Calu3 (cell line): ENCODE results near the gene EML6. TPM values are rescaled to one million over a fixed set of nuclear protein-coding genes. Genes with fewer than 3 reads are reported as not detected.

Experiments used
- BruUV-seq: library from RNA; stranded (reverse); fragments of 400-500 nt; replicated peaks from 2 replicates; lab custom pipeline; 2021; lab: Mats Ljungman, UMichigan
- CTCF ChIA-PET: fragments of 300-600 bp; sonication (Branson Sonifier 250); formaldehyde crosslinking; loops from one replicate; lab custom pipeline; 2022; ENCODE audit warnings: antibody characterized with exemption; lab: Charles Lee
- DNase-seq: peaks from one replicate; pipeline ENCODE4 v3.0.0; 2022
- H3K27ac Mint-ChIP-seq: one replicate; pipeline ENCODE4 v1.8.0; 2022; ENCODE audit warnings: mixed read lengths; ENCODE audit not compliant: unreplicated experiment
- H3K27me3 Mint-ChIP-seq: one replicate; pipeline ENCODE4 v1.8.0; 2022; ENCODE audit warnings: mixed read lengths; ENCODE audit not compliant: unreplicated experiment
- H3K36me3 Mint-ChIP-seq: one replicate; pipeline ENCODE4 v1.8.0; 2022; ENCODE audit warnings: mild to moderate bottlenecking, moderate library complexity, mixed read lengths; ENCODE audit not compliant: insufficient read depth, unreplicated experiment
- H3K4me1 Mint-ChIP-seq: one replicate; pipeline ENCODE4 v1.8.0; 2022; ENCODE audit warnings: mild to moderate bottlenecking, low read depth, mixed read lengths; ENCODE audit not compliant: unreplicated experiment
- H3K4me3 Mint-ChIP-seq: one replicate; pipeline ENCODE4 v1.8.0; 2022; ENCODE audit warnings: mild to moderate bottlenecking, low read depth, moderate library complexity, mixed read lengths; ENCODE audit not compliant: unreplicated experiment
- H3K9me3 Mint-ChIP-seq: one replicate; pipeline ENCODE4 v1.8.0; 2022; ENCODE audit warnings: low read depth, mixed read lengths; ENCODE audit not compliant: unreplicated experiment
- intact Hi-C: fragments of 100-400 bp; cut with micrococcal nuclease; formaldehyde crosslinking; loops from one replicate; pipeline ENCODE4 v1.10.0; 2022; ENCODE audit not compliant: unreplicated experiment
- total RNA-seq: library from RNA; stranded (reverse); gene quantifications from 2 replicates; pipeline ENCODE4 v1.2.3, GENCODE V29; 2022
- TF ChIP-seq, protein P1 (sequence below): fragments of 200-600 bp; IDR thresholded peaks from one replicate; pipeline ENCODE4 v1.8.0; 2022; ENCODE audit warnings: antibody characterized with exemption; ENCODE audit not compliant: unreplicated experiment

Gene EML6
- total RNA-seq, 1 experiment from 2014 or later: 0.45 TPM

DNA sequence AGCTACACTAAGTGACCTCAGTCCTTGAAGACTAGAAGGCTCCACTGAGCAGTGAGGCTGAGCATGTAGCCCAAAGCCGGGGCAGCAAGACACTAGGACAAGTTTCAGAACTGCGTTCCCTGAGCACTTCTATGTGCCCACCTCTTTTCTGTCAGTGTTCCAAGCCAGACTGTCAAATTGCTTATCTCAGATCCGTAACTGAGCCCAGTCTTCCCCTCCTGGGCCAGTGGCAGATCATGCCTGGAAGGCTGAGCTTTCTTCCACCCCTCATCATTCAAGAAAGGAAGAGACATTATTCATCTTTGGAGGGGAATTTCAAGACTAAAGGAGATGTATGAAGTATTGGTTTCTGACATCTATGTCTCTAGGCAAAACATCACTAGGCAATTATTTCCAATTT, 49.8 kb downstream of the EML6 start:
- no peak overlapping the region for H3K27ac Mint-ChIP-seq
- no peaks in the 10 kb centered on the region for H3K36me3 Mint-ChIP-seq
- no peak overlapping the region for H3K4me3 Mint-ChIP-seq
- H3K4me1 Mint-ChIP-seq: peaks cover 10% of the 10 kb centered on the region
- intact Hi-C loops: no loop called here
- no peak for DNase-seq
- no TSS peak for BruUV-seq
- TF ChIP-seq, protein P1, sequence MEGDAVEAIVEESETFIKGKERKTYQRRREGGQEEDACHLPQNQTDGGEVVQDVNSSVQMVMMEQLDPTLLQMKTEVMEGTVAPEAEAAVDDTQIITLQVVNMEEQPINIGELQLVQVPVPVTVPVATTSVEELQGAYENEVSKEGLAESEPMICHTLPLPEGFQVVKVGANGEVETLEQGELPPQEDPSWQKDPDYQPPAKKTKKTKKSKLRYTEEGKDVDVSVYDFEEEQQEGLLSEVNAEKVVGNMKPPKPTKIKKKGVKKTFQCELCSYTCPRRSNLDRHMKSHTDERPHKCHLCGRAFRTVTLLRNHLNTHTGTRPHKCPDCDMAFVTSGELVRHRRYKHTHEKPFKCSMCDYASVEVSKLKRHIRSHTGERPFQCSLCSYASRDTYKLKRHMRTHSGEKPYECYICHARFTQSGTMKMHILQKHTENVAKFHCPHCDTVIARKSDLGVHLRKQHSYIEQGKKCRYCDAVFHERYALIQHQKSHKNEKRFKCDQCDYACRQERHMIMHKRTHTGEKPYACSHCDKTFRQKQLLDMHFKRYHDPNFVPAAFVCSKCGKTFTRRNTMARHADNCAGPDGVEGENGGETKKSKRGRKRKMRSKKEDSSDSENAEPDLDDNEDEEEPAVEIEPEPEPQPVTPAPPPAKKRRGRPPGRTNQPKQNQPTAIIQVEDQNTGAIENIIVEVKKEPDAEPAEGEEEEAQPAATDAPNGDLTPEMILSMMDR: no peak
- CTCF ChIA-PET: no interaction called here
- H3K27me3 Mint-ChIP-seq: no peaks in the 10 kb centered on the region
- H3K9me3 Mint-ChIP-seq: peaks cover 14% of the 10 kb centered on the region

DNA sequence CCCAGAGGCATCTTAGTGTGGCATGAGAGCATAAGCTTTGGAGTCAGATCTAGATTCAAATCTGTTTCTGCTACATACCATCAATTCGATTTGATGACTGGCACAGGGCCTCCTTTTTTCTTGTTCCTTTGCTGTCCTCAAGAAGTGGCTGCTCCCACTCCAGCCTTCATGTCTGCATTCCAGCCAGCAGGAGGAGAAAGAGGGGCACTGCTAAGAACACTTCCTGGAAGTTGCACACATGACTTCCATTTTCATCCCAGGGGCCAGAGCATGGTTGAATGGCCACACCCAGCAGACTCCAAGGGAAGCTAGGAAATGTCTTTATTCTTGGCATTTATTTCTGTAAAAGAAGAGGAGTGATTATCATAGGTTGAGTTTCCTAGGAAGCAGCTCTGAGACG, 50.4 kb downstream of the EML6 start:
- H3K36me3 Mint-ChIP-seq: no peaks in the 10 kb centered on the region
- TF ChIP-seq, protein P1: peak; percentile 14
- no peaks in the 10 kb centered on the region for H3K27me3 Mint-ChIP-seq
- DNase-seq: no peak
- CTCF ChIA-PET: no interaction called here
- intact Hi-C loops: no loop called here
- no peak overlapping the region for H3K27ac Mint-ChIP-seq
- H3K9me3 Mint-ChIP-seq: peaks cover 14% of the 10 kb centered on the region
- peaks cover 10% of the 10 kb centered on the region for H3K4me1 Mint-ChIP-seq
- BruUV-seq: no TSS peak
- H3K4me3 Mint-ChIP-seq: no peak overlapping the region

DNA sequence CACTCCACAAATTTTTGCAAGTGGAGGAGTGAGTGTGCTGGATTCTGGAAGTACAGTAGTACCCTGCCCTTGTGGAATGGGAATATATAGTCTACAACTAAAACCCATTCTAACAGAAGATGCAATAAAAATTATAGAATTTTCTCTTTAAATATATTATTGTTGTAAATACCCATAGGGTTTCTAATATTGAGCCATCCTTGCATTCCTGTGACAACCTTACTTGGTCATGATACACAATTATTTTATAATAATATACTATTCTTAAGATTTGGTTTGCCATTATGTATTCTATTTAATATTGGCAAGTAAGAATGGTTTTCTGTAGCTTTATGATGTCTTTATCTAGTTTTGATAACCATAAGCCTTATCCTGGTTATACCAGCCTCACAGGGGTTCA, 52.2 kb downstream of the EML6 start:
- H3K27me3 Mint-ChIP-seq: no peaks in the 10 kb centered on the region
- peaks cover 10% of the 10 kb centered on the region for H3K4me1 Mint-ChIP-seq
- CTCF ChIA-PET: no interaction called here
- H3K4me3 Mint-ChIP-seq: no peak overlapping the region
- no TSS peak for BruUV-seq
- H3K27ac Mint-ChIP-seq: no peak overlapping the region
- H3K9me3 Mint-ChIP-seq: peaks cover 14% of the 10 kb centered on the region
- H3K36me3 Mint-ChIP-seq: no peaks in the 10 kb centered on the region
- TF ChIP-seq, protein P1: no peak
- no peak for DNase-seq
- intact Hi-C loops: no loop called here

DNA sequence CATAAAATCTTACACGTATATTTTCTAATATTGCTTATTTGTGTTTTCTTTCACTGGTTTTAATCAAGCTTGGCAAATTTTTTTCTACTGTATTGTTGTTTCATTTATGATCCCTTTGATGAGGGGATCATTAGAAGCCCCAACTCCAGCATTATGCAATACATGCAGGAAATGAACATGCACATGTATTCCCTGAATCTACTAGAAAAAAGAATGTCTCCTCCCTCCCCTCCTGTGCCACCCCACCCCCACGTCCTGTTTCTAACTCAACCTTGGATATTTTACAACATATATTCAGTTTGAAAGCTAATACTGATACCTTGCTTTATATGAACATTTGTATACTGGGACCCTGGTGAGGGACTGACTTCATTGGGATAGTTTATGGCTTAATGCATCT, 53.0 kb downstream of the EML6 start:
- H3K27ac Mint-ChIP-seq: no peak overlapping the region

More for the DNA sequence above, 53.0 kb downstream of the EML6 start:
- Mint-ChIP-seq H3K4me1 (peaks cover 10% of the 10 kb centered on the region), H3K27me3 (no peaks in the 10 kb centered on the region), H3K36me3 (no peaks in the 10 kb centered on the region), H3K9me3 (peaks cover 14% of the 10 kb centered on the region), H3K4me3 (no peak overlapping the region)
- BruUV-seq: no TSS peak
- intact Hi-C loops: no loop called here
- TF ChIP-seq, protein P1: no peak
- CTCF ChIA-PET: no interaction called here
- DNase-seq: no peak
